Common myeloid progenitor, CD34-positive (primary cell): ENCODE measurements around the gene TCF25.
"Not testable (repeated sequence)": the region's sequence is repeated elsewhere in the genome, so short reads cannot be mapped to it uniquely, and the experiment has no call there.

Experiments
- CTCF ChIA-PET: fragments of 350-600 bp; sonication (Branson Sonifier 250); formaldehyde crosslinking; loops from one replicate; lab custom pipeline; 2021; ENCODE audit warnings: antibody characterized with exemption; lab: Charles Lee
- POLR2A ChIA-PET: fragments of 350-600 bp; sonication (Branson Sonifier 250); formaldehyde crosslinking; loops from one replicate; lab custom pipeline; 2021; ENCODE audit warnings: antibody characterized with exemption; lab: Charles Lee
- DNase-seq, 3 donors: peaks; one replicate each; pipeline versions ENCODE4 v3.0.0 to v3.0.0-alpha.2; 2013
- H3K27ac ChIP-seq, 2 experiments: 1 replicate in 1 of 2; 2 replicates in 1 of 2; pipeline ENCODE4 v1.7.0; 2013; ENCODE audit warnings: inconsistent platforms in 2 of 2, low read length in 2 of 2, mild to moderate bottlenecking in 2 of 2, low read depth in 1 of 2, moderate library complexity in 1 of 2; ENCODE audit not compliant: severe bottlenecking in 2 of 2, insufficient read depth in 1 of 2, poor library complexity in 1 of 2
- H3K27me3 ChIP-seq, 5 experiments: replicated peaks in 2 of 5; 1 replicate in 3 of 5; 2 replicates in 2 of 5; pipeline versions ENCODE4 v1.6.1 to v1.7.0; 2013; ENCODE audit warnings: low read length in 4 of 5, mild to moderate bottlenecking in 2 of 5, moderate library complexity in 2 of 5, inconsistent platforms in 1 of 5; ENCODE audit not compliant: insufficient read depth in 5 of 5, control insufficient read depth in 4 of 5
- H3K36me3 ChIP-seq, 4 experiments: 1 replicate in 2 of 4; 2 replicates in 2 of 4; pipeline versions ENCODE4 v1.6.1 to v1.7.0; 2013; ENCODE audit warnings: low read length in 3 of 4, control low read depth in 1 of 4, mild to moderate bottlenecking in 1 of 4; ENCODE audit not compliant: control insufficient read depth in 4 of 4, insufficient read depth in 4 of 4
- H3K4me1 ChIP-seq, 4 experiments: 1 replicate in 3 of 4; 2 replicates in 1 of 4; pipeline versions ENCODE4 v1.6.1 to v1.7.1; 2013; ENCODE audit warnings: low read length in 3 of 4, mild to moderate bottlenecking in 3 of 4, control low read depth in 1 of 4, inconsistent platforms in 1 of 4, moderate library complexity in 1 of 4; ENCODE audit not compliant: control insufficient read depth in 4 of 4, insufficient read depth in 4 of 4; ENCODE audit errors: control extremely low read depth in 1 of 4
- H3K4me3 ChIP-seq, 7 experiments: 1 replicate in 4 of 7; 2 replicates in 3 of 7; pipeline versions ENCODE4 v1.5.1 to v1.7.0; 2013; ENCODE audit warnings: mild to moderate bottlenecking in 7 of 7, low read length in 6 of 7, moderate library complexity in 6 of 7, inconsistent platforms in 2 of 7, low read depth in 2 of 7, control low read depth in 1 of 7; ENCODE audit not compliant: insufficient read depth in 4 of 7, control insufficient read depth in 1 of 7; ENCODE audit errors: extremely low read depth in 1 of 7
- H3K9me3 ChIP-seq, 5 experiments: 1 replicate in 4 of 5; 2 replicates in 1 of 5; pipeline versions ENCODE4 v1.6.1 to v1.7.1; 2013; ENCODE audit warnings: low read length in 4 of 5, mild to moderate bottlenecking in 2 of 5, inconsistent platforms in 1 of 5, low read depth in 1 of 5, moderate library complexity in 1 of 5; ENCODE audit not compliant: control insufficient read depth in 4 of 5, insufficient read depth in 2 of 5; ENCODE audit errors: control extremely low read depth in 1 of 5
- WGBS: methylation state at CpG from one replicate; pipeline ENCODE4 v1.1.5; 2013; ENCODE audit not compliant: insufficient coverage; 5-methylcytosine and 5-hydroxymethylcytosine counted together

TCF25 gene

DNA sequence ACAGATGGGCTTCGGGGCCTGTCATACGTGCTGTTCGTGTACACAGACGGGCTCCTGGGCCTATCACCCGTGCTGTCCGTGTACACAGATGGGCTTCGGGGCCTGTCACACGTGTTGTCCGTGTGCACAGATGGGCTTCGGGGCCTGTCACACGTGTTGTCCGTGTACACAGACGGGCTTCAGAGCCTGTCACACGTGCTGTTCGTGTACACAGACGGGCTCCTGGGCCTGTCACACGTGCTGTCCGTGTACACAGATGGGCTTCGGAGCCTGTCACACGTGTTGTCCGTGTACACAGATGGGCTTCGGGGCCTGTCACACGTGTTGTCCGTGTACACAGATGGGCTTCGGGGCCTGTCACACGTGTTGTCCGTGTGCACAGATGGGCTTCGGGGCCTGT lies 5.7 kb downstream of the TCF25 start:
- POLR2A ChIA-PET, H3K9me3 ChIP-seq, H3K27me3 ChIP-seq, H3K4me1 ChIP-seq, CTCF ChIA-PET, H3K27ac ChIP-seq, DNase-seq, H3K4me3 ChIP-seq: not testable (repeated sequence)
- H3K36me3 ChIP-seq, result peaks cover 19 to 66% (median 44%) of the 10 kb centered on the region in 4 experiments
- over 99% methylated on average over 21 of the region's 28 CpGs for WGBS

GRCh38 chr16:89880477-89881367 lies 7.3 kb downstream of the TCF25 start:
- 97% methylated on average over 16 of the region's 18 CpGs for whole genome bisulfite sequencing
- Histone ChIP-seq H3K27me3 (no peaks in the 10 kb centered on the region), H3K4me1 (no peaks in the 10 kb centered on the region), H3K36me3 (peaks cover 23 to 69% (median 54%) of the 10 kb centered on the region in 4 experiments), H3K4me3 (no peak overlapping the region), H3K9me3 (no peaks in the 10 kb centered on the region), H3K27ac (no peak overlapping the region)
- ChIA-PET CTCF (interaction anchor here (1.3 kb wide), 1 partner anchor 29 kb away, joined by 3 read pairs; no protein-coding TSS in a partner anchor), POLR2A (no interaction called here)
- no peak for DNase-seq

GRCh38 chr16:89881368-89881730 lies 8.0 kb downstream of the TCF25 start:
- Histone ChIP-seq H3K4me1 (no peaks in the 10 kb centered on the region), H3K27ac (no peak overlapping the region), H3K9me3 (no peaks in the 10 kb centered on the region), H3K4me3 (no peak overlapping the region), H3K27me3 (no peaks in the 10 kb centered on the region), H3K36me3 (peaks cover 23 to 70% (median 54%) of the 10 kb centered on the region in 4 experiments)
- DNase-seq, result no peak
- 100% methylated on average over 4 of the region's 6 CpGs for WGBS
- POLR2A ChIA-PET, result no interaction called here
- CTCF ChIA-PET, result interaction anchor here (1.8 kb wide), 2 partner anchors 12 to 13 kb away, joined by 3 to 5 read pairs; no protein-coding TSS in a partner anchor

- no peaks in the 10 kb centered on the region for H3K4me1 ChIP-seq
- H3K36me3 ChIP-seq, result peaks cover 18 to 86% (median 58%) of the 10 kb centered on the region in 4 experiments
- no peaks in the 10 kb centered on the region for H3K27me3 ChIP-seq
- ChIA-PET POLR2A (no interaction called here), CTCF (no interaction called here)
- H3K27ac ChIP-seq, result no peak overlapping the region
- no peaks in the 10 kb centered on the region for H3K9me3 ChIP-seq
- 96% methylated on average over 23 of the region's 28 CpGs for WGBS
- no peak overlapping the region for H3K4me3 ChIP-seq
- no peak for DNase-seq
These were observed 10.1 kb downstream of the TCF25 start for GRCh38 chr16:89883346-89884040.

- DNase-seq, result no peak
- H3K27ac ChIP-seq, result no peak overlapping the region
- 95% methylated on average over 6 of the region's 8 CpGs for WGBS
- no peaks in the 10 kb centered on the region for H3K27me3 ChIP-seq
- H3K4me1 ChIP-seq, result no peaks in the 10 kb centered on the region
- no peaks in the 10 kb centered on the region for H3K9me3 ChIP-seq
- peaks cover 15 to 85% (median 55%) of the 10 kb centered on the region in 4 experiments for H3K36me3 ChIP-seq
- ChIA-PET POLR2A (no interaction called here), CTCF (no interaction called here)
- no peak overlapping the region for H3K4me3 ChIP-seq
These were observed 10.6 kb downstream of the TCF25 start for GRCh38 chr16:89884041-89884421.

DNA sequence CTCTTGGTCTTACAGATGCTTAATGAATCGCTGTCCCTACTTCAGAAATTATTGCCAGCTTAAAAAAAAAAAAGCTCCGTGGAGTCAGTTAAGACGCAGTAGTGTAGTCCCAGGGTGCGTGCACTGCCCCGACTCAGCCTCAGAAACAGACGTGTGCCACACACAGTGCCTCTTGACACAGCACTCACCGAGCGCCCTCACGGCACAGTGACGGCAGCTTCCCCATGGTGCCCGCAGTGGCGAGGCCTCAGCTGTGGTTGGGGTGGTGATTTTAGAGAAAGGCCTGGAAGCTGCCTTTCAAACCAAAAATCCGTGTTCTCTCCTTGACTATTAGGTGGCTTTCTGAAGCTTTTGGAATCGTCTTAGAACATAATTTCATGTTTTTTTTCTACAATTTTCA lies 13.9 kb downstream of the TCF25 start:
- Histone ChIP-seq H3K4me1 (no peaks in the 10 kb centered on the region), H3K9me3 (no peaks in the 10 kb centered on the region), H3K4me3 (no peak overlapping the region), H3K27ac (no peak overlapping the region), H3K27me3 (no peaks in the 10 kb centered on the region), H3K36me3 (peaks cover 10 to 89% (median 57%) of the 10 kb centered on the region in 4 experiments)
- no peak for DNase-seq
- ChIA-PET POLR2A (no interaction called here), CTCF (interaction anchor here (0.8 to 1.5 kb wide), 4 partner anchors 21 to 181 kb away, joined by 3 to 6 read pairs (median 4); no protein-coding TSS in a partner anchor)
- WGBS, result 96% methylated on average over 13 of the region's 14 CpGs

GRCh38 chr16:89890200-89890599 lies 16.8 kb downstream of the TCF25 start:
- Histone ChIP-seq H3K4me1 (no peaks in the 10 kb centered on the region), H3K9me3 (no peaks in the 10 kb centered on the region), H3K4me3 (no peak overlapping the region), H3K27me3 (no peaks in the 10 kb centered on the region), H3K36me3 (peaks cover 7 to 88% (median 61%) of the 10 kb centered on the region in 4 experiments), H3K27ac (no peak overlapping the region)
- DNase-seq, result no peak
- ChIA-PET POLR2A (no interaction called here), CTCF (no interaction called here)
- WGBS, result 92% methylated on average over 2 of the region's 9 CpGs
